ENCODE measurements around the gene ZNF521.
A peak's percentile ranks its signal among the peaks of the same experiment; 100 is the strongest.

ZNF521 gene

GRCh38 chr18:25351777-25352628, at the start of gene ZNF521:
Gene ZNF521, minus strand, starts transcription at chr18:25352166. Its CDS starts 1,220 bp downstream, at chr18:25350946.
- peak in 3 of 4 experiments; percentile 3 to 8 (median 4) for DNase-seq

DNA sequence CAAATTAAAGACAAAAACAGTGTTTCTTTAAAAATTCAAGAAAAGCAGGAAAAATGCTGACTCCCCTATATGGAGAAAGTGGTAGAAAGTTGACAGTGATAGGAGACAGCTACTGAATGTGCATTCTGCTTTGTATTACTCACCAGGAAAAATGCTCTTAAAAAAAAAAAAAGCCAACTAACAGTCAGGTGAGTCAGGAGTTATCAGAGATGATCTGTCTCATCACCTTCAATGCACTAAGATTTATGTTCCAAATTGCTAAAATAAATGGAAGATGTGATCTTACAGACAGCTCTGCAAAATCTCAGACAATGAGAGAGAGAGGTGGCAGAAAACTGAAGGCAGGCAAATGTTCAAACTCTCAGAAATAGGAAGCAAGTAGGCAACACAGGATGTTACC, 47.6 kb upstream of the ZNF521 start:
- DNase-seq: no peak

GRCh38 chr18:25392192-25392591, 40.2 kb upstream of the ZNF521 start:
- no peak for DNase-seq

- DNase-seq: no peak
Measured at GRCh38 chr18:25373432-25374179, 21.6 kb upstream of the ZNF521 start.

- DNase-seq: no peak
Measured at GRCh38 chr18:25370391-25370790, 18.4 kb upstream of the ZNF521 start.

GRCh38 chr18:25365242-25365641, 13.3 kb upstream of the ZNF521 start:
- no peak for DNase-seq

GRCh38 chr18:25364732-25365131, 12.8 kb upstream of the ZNF521 start:
- DNase-seq: no peak

DNA sequence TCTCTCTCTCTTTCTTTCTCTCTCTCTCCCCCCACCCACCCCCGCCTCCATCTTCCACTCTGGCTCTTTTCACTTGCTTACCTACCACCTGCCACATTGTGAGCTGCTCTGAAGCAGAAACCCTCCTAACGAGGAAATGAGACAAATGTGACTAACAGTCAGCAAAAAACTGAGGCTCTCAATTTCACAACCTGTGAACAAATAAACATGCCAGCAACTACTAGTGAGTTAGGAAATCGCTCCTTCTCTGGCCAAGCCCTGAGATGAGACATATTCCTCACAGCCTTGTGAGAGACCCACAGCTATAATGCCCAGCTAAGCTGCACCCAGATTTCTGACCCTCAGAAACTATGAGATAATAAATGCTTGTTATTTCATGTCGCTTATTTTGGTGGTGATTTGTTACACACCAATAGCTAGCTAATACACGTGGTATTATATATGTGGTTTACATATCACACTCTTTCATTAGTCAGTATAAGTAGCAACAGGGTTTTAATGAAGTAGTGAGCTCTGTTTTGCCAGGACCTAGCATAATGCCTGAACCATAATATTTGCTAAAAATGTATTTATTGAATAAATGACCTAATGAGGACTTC, 8.4 kb upstream of the ZNF521 start:
- no peak for DNase-seq

DNA sequence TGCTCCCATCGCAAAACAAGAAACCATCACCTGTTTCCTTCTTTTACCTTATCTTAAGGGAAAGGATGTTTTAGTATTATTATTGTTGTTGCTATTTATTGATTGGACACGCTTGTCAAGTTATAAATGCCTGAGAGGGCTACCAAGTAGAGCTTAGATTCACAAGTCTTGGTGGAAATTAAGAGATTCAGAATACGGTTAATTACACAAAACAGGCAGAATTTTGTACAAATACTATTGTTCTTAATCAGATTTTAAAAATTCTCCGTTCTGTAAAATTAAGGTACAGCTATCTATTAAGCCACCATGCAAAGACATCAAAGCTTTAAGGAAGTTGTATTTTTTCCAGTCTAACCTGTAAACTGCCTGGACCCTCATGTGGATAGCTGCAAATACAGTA, 1.1 kb upstream of the ZNF521 start:
- no peak for DNase-seq

GRCh38 chr18:25352629-25353005, 651 bp upstream of the ZNF521 start:
- DNase-seq: no peak

GRCh38 chr18:25351280-25351775, 638 bp downstream of the ZNF521 start:
- DNase-seq: no peak

- DNase-seq: no peak
Measured at GRCh38 chr18:25350489-25351251, 1.3 kb downstream of the ZNF521 start.

GRCh38 chr18:25349926-25350487, 2.0 kb downstream of the ZNF521 start:
- no peak for DNase-seq

DNA sequence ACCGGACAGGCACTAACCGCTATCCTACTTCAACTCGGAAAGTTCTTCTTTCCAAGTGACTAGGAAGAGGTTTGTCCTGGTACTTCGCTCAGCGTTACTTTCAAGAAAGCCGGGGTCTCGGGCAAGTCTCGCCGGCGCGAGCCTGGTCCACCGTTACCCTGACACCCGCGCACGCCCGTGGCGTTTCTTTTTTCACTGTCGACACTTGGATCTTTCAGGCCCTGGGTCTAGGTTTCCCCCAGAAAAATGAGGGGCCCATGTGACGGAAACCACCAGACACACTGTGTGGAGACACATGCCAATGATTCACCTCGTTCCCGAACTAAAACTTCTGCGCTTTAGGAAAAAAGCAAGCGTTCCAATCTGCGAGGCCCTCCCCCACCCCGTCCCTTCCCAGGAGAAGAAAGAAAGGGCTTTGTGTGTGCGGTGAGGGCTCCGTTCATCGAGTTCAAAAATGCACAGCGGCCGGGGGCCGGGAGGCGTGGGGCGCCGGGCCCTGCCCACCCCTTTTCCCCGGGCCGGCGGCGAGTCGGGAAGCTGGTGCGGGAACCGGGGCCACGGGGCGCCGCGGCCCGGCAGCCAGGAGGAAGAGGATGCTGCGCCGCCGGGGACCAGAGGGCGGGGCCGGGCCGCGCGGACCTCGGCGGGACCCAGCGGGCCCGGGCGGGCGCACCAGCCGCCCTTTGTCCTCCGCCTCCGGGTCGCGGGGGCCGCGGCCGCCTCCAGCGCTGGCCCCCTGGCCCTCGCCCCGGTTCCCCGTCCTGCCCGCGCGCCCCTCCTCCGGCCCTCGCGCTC, 2.6 kb downstream of the ZNF521 start:
- DNase-seq: no peak

- DNase-seq: no peak
Measured at GRCh38 chr18:25348386-25349130, 3.4 kb downstream of the ZNF521 start.

DNA sequence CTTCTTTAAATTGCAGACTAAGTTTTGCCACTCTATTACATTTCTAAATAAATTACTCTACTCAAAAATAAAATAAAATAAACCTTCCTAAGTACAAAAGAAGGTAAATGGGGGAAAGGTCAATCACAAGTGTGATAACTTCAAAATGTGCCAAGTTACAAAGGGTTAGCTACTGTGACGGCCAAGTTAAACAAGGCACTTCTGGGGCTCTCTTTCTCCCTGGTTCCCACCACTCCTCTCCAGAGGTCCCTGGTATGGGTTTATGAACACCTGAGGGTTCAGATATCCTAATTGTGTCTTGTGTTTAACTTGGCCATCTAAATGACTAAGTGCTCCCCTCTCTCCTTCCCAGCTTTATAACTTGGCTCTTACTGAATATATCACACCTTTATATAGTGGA, 5.4 kb downstream of the ZNF521 start:
- no peak for DNase-seq

- no peak for DNase-seq
Measured at GRCh38 chr18:25345081-25345866, 6.7 kb downstream of the ZNF521 start.

- DNase-seq: no peak
Measured at GRCh38 chr18:25341831-25342230, 10.1 kb downstream of the ZNF521 start.

DNA sequence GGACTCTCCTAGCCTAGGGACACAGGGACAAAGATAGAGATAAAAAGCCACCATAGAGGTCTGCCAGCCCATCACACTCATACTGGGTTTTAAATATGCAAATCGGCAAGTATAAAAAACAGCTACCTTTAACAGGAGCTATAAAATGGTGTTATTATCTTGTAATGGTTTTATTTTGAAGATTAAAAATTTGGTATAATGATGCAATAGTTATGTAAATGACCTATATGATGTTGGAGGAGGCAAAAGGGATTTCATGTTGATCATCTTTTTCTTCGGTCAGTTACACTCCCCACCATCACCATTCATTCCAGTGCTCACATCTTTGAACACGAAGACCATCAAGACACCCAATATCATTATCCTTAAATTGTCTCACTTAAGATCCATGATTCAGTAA, 11.2 kb downstream of the ZNF521 start:
- no peak for DNase-seq

GRCh38 chr18:25335676-25336075, 16.3 kb downstream of the ZNF521 start:
- DNase-seq: no peak
